Measurements from ENCODE around the gene MED13L.

Gene MED13L

DNA sequence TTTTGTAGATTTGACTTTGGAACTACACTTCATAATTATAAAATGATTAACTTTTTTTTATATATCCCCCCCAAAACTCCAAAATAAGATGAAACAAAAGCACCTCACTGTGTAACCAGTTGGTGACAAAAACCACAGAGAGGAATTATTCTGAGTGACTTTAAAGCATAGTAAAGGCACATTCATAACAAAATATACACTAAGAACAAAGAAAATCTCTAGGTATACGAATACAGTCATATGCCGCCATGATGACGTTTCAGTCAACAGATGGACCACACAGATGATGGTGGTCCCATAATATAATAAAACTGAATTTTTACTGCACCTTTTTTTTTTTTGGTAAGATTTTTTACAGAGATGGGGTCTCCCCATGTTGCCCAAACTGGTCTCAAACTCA, 70.7 kb downstream of the MED13L start:
- no peak for DNase-seq

GRCh38 chr12:116204785-116205184, 72.7 kb downstream of the MED13L start:
- DNase-seq = no peak

DNA sequence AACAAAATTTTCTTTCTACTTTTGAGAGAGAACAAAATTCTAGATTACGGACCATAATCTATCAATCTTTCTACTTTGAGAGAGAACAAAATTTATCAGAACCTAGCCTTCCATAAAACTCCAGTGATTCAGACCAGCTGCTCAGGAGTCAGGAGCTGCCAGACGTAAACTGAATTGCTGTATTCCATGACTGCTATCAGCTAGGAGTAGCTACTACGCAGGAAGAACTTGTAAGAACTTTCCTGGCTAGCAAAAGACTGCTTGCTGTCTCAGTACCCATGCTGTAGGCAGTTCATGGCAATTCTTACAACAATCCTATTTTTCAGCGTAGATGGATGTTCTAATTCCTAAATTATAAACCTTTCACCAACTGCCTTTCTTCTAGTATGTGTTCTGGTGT, 73.3 kb downstream of the MED13L start:
- DNase-seq = no peak

- no peak for DNase-seq
Observed at GRCh38 chr12:116202940-116203339, 74.6 kb downstream of the MED13L start.

DNA sequence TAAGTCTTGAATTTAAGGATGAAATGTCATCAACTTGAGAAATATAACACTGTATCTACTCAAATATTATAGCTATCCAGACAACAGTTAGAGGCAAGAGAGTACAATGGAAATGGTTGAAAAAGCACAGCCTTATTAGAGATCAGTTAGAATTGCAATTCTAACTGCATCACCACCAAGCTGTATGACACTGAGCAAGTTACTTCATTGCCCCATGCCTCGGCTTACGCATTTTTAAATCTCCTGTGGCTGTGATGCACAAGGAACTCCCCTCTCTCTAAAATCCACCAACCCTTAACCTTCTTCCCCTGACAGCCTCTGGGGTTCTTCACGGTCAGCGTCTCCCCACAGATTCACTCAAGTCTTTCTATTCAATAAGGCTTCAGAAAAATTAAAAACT, 75.1 kb downstream of the MED13L start:
- no peak for DNase-seq

DNA sequence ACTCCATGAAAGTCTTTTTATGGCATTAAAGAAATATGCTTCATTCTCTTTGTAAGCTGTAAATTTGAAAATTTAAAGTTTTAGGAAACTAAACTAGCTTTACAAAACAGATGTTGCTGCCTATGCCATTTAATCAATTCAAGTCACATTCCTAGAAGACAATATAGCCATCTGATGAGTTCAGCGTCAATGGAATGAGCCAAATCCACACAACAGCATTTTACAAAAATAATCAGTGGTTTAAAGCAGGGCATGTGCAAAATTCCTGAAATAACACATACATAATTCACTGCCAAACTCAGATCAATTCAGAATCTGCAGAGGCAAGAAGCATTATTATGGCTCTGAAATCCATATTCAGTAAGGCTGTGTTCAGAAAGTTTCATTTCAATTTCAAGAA, 75.6 kb downstream of the MED13L start:
- no peak for DNase-seq

DNA sequence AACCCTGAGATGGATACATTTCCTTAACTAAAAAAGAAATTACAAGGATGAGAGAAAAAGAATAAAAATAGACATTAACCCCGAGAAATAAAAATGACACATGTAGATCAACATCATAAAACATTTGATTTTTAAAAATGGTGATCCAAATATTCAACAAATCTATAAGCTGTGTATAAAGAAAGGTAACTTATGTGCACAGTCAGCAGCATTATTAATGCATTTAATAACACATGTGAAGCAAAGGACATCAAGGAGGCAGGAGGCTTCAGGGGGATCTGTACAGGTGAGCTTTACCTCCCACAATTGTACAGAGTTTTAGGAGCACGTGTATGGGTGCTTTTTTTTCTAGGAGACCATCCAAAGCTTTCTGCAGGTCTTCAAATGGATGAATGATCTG, 76.1 kb downstream of the MED13L start:
- no peak for DNase-seq

- DNase-seq = no peak
Observed at GRCh38 chr12:116200812-116201211, 76.7 kb downstream of the MED13L start.

DNA sequence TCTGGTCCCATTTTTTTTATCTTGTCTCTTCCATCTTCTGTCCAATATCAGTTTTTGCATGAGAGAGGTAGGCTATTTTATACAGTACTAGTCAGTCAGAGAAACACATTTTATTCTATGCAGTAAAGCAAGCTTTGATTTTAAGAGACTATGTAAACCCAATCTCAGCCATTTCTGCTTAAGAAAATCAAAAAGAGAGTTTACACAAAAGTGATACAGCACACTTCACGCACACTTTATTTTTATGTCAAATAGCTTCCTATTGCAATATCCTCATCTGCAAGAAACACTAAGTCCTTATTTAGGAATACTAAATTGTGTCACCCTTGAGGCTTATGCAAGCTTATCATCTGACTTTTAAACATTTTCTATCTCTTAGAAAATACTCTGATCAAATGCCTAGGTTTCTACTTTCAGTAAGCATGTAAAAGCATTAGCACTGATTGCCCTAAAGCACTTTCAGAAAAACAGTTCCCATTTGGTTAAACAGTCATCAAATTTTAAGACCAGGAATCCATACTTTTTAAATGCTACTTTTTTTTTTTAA, 78.3 kb downstream of the MED13L start:
- no peak for DNase-seq

DNA sequence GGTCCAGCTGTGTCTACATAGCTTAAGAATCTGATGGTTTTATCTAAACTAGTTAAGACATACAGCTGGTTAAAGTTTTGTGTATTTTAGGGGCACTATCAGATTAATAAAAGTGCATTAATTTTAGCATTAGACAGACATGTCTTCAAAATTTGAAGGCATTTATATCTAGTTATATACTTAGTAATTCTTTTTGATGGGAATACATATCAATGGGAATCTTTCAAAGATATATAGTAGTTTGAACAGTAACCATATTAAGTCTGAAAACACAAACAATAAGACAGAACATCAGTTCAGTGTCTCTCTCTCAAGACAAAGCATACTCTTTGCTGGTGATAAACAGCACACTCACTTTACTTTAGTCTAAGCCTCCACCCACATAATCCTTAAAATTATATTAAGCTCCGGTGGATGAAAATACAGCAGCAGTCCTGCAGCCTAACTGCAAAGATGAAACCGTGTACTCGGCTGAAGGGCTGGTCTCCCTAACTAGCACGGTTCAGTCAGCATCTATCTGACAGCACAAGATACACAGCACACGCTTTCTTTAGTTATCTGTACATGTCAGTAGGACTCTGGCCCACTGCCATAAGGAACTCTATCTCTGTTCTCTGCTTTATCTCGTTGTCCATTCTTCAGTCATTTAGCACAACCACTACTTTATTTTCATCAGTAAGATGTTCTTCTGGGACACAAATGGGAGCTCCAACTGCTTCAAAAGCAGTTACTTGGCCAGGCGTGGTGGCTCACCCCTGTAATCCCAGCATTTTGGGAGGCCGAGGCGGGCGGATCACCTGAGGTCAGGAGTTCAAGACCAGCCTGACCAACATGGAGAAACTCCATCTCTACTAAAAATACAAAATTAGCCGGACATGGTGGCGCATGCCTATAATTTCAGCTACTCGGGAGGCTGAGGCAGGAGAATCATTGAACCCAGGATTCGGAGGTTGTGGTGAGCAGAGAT, 80.5 kb downstream of the MED13L start:
- no peak for DNase-seq

- no peak for DNase-seq
Observed at GRCh38 chr12:116196226-116196625, 81.3 kb downstream of the MED13L start.

- no peak for DNase-seq
Observed at GRCh38 chr12:116194935-116195431, 82.5 kb downstream of the MED13L start.

DNA sequence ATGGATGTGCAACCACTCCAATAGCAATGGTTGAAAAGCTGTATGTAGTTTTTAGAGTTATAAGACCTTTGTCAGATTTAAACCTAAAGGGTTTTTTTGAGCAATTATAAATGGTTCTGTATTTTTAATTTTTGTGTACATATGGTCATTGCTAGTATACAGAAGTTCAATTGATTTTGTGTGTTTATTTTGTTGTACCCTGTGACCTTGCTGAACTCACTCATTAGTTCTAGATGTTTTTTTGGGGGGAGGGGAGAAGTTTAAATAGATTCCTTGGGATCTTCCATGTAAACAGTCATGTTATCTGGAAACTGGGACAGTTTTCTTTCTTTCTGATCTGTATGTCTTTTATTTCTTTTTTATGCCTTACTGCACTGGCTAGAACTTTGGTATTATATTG, 87.8 kb downstream of the MED13L start:
- no peak for DNase-seq

- DNase-seq = no peak
Observed at GRCh38 chr12:116188581-116188980, 88.9 kb downstream of the MED13L start.

GRCh38 chr12:116187151-116187511, 90.4 kb downstream of the MED13L start:
- DNase-seq = no peak

DNA sequence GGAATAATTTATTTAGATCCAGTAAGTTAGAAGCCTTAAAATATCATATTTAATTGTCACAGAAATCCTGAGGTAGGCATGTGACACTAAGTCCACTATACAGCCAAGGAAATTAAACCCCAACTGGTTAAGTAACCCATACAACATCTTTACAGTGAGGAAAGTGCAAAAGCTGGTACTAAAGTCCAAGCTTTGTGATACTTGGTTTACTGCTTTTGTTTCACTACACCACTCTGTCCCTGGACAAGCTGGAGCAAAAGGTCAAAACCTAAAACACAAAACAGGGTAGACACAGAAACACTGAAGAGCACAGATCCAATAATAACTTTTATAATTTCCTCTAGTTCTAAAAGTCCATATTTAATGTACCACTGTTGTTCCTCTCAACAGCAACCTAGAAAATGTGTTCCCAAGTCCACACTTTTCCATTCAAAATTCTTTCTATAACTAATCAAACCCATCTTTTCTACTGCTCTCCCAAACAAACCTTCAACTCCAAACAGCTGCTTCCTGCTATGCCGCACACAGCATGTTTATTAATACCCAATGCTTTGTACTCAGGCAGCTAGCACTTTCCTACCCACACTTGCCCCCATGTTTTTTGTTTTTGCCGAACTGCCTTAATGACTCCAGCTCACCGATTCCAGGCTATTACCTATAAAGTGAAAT, 90.9 kb downstream of the MED13L start:
- DNase-seq = no peak

GRCh38 chr12:116184763-116185162, 92.7 kb downstream of the MED13L start:
- DNase-seq = no peak

- DNase-seq = no peak
Observed at GRCh38 chr12:116183741-116184141, 93.8 kb downstream of the MED13L start.

GRCh38 chr12:116182359-116183063, 95.0 kb downstream of the MED13L start:
- no peak for DNase-seq

GRCh38 chr12:116180448-116180847, 97.0 kb downstream of the MED13L start:
- no peak for DNase-seq

- DNase-seq = no peak
Observed at GRCh38 chr12:116179384-116179783, 98.1 kb downstream of the MED13L start.

DNA sequence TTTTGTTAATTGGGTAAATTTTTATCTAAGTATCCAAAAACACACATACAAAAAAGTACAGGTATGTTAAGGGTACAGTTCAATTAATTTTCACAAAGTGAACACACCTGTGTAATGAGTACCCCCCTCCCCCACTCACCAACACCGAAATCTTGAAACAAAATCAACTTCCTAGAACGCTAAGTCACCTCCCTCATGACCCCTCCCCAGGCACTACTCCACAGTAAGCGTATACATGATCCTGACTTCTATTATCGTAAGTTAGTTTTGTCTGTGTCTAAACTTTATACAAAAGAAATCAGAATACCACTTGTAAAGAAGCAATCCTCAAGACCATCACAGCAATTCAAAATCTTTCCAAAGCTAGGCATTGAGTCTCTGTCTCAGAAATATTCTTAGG, 100.5 kb downstream of the MED13L start:
- DNase-seq = no peak

DNA sequence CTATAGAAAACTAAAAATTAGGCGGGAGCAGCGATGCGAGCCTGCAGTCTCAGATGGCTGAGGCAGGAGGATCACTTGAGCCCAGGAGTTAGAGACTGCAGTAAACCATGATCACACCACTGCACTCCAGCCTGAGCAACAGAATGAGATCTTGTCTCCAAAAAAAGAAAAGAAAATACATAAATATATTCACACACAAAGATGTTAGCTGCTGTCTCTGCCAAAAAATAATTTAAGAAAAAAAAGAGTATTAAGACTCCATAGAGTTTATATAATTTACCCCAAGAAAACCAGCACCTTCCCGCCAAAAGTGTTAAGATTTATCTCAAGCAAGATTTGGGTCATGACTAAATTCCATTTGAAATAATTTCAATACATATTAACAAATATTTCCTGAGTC, 102.6 kb downstream of the MED13L start:
- no peak for DNase-seq
